ENCODE measurements around the gene LAMB4.

- TF ChIP-seq GATA2 (IDR thresholded peaks at IDR 0.05; ENCODE audit: low read depth, low read length) (no peak), GATA3 (IDR thresholded peaks at IDR 0.05; ENCODE audit: low read depth, low read length) (no peak)
These were observed 27.6 kb upstream of the LAMB4 start for GRCh38 chr7:108157606-108158335.

Data from SH-SY5Y (cell line).